MM.1S (cell line): Measurements from ENCODE around the gene WDFY1.

Experiments
- EZH2 ChIP-seq: fragments of 300-600 bp; sonication (generic); optimal IDR thresholded peaks from 2 replicates; pipeline ENCODE3; 2017; ENCODE audit warnings: low read depth, mild to moderate bottlenecking, antibody characterized with exemption, low read length, mixed read lengths
- EZH2phosphoT487 ChIP-seq: fragments of 300-600 bp; sonication (generic); IDR thresholded peaks from 2 replicates; pipeline ENCODE4 v1.6.1; 2018; ENCODE audit warnings: antibody characterized with exemption, low read length
- TF ChIP-seq, protein P1 (sequence below): fragments of 300-600 bp; sonication (generic); IDR thresholded peaks from 2 replicates; pipeline ENCODE4 v1.5.1; 2016; ENCODE audit warnings: antibody characterized with exemption, low read length, mixed read lengths

DNA sequence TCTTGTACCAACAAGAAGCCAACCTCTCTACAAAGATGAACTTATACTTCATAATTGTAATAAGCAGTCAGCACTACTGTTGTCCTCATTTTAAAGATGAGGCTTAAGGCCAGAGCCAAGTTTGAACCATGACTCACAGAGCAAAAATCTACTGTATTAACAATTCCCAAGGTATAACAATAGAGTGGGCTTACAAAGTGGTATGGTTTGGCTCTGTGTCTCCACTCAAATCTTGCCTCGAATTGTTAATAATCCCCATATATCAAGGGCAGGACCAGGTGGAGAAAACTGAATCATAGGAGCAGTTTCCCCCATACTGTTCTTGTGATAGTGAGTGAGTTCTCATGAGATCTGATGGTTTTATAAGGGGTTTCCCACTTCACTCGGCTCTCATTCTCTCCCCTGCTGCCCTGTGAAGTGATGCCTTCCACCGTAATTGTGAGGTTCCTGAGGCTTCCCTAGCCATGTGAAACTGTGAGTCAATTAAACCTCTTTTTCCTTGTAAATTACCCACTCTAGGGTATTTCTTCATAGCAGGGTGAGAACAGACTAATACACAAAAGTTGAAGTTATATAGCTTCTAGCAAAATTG is 31.6 kb upstream of the WDFY1 start:
- TF ChIP-seq, protein P1, sequence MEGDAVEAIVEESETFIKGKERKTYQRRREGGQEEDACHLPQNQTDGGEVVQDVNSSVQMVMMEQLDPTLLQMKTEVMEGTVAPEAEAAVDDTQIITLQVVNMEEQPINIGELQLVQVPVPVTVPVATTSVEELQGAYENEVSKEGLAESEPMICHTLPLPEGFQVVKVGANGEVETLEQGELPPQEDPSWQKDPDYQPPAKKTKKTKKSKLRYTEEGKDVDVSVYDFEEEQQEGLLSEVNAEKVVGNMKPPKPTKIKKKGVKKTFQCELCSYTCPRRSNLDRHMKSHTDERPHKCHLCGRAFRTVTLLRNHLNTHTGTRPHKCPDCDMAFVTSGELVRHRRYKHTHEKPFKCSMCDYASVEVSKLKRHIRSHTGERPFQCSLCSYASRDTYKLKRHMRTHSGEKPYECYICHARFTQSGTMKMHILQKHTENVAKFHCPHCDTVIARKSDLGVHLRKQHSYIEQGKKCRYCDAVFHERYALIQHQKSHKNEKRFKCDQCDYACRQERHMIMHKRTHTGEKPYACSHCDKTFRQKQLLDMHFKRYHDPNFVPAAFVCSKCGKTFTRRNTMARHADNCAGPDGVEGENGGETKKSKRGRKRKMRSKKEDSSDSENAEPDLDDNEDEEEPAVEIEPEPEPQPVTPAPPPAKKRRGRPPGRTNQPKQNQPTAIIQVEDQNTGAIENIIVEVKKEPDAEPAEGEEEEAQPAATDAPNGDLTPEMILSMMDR: no peak
- TF ChIP-seq EZH2 (no peak), EZH2phosphoT487 (no peak)
